ENCODE results near the gene SARM1. TPM values are rescaled to one million over a fixed set of nuclear protein-coding genes. Genes with fewer than 3 reads are reported as not detected.

The SARM1 gene
- total and polyA plus RNA-seq, 2 of the 8 experiments (the other 6 are each of a cell fraction or from before 2014, with no cell fraction given) = 5.8 to 9.2 TPM

DNA sequence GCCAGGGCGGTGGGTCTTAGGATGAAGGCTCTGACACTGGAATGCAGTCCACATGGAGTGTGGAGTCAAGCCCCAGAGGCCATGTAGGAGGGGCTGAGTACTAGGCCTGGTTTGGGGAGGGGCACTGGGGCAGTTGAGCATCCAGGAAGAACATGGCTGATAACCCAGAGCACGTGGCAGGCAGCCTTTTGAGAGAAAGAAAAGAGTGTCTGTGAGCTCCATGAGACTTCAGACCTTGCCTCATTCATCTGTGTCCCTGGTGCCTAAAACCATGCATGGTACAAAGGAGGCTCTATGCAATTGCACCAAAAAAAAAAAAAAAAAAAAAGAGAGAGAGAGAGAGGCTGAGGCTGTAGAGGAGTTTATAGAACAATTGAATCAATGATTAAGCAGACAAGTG lies 19.9 kb downstream of the SARM1 start:
- WGBS, 2 experiments (ENCODE audit: extremely low coverage in 1 of 2, insufficient coverage in 1 of 2, insufficient read length in 1 of 2, insufficient replicate concordance in 2 of 2, low coverage in 1 of 2, low lambda C conversion rate in 2 of 2, missing lambda C conversion rate in 1 of 2) = 83% methylated on average over 2 of the region's 2 CpGs; no CpG with 5 or more reads in 1 of the 2 experiments
- Histone ChIP-seq H3K4me3 (ENCODE audit: extremely low read depth in 1 of 4, insufficient read depth in 2 of 4, low read depth in 3 of 4, low read length in 4 of 4) (no peak overlapping the region), H2BK120ac (replicated peaks; ENCODE audit: low read depth, low read length) (no peak overlapping the region), H3K79me2 (ENCODE audit: control insufficient read depth in 1 of 2, insufficient read depth in 2 of 2, low read length in 2 of 2) (no peaks in the 10 kb centered on the region), H4K91ac (replicated peaks; ENCODE audit: insufficient read length, low read length) (no peak overlapping the region), H3K4me1 (replicated peaks in 1 of 4; ENCODE audit: control insufficient read depth in 3 of 4, insufficient read depth in 4 of 4, low read length in 3 of 4) (no peaks in the 10 kb centered on the region; a peak in 1 of 7 replicates), H3K14ac (ENCODE audit: insufficient read length) (no peak overlapping the region), H2AK5ac (ENCODE audit: low read depth, low read length) (no peak overlapping the region), H3K27me3 (replicated peaks in 1 of 4; ENCODE audit: control insufficient read depth in 3 of 4, extremely low read depth in 1 of 4, insufficient read depth in 3 of 4, low read length in 3 of 4) (no peaks in the 10 kb centered on the region), H3K23ac (ENCODE audit: insufficient read length) (no peak overlapping the region), H2BK5ac (ENCODE audit: low read depth, low read length) (no peak overlapping the region), H2BK20ac (ENCODE audit: low read length) (no peak overlapping the region), H2BK15ac (ENCODE audit: low read length) (no peak overlapping the region), H2AFZ (ENCODE audit: low read length) (no peak overlapping the region), H3K9me3 (ENCODE audit: insufficient read depth in 2 of 2, low read depth in 1 of 2, low read length in 1 of 2) (no peaks in the 10 kb centered on the region), H3K18ac (ENCODE audit: extremely low read depth, low read length) (no peak overlapping the region), H3K4me2 (ENCODE audit: insufficient read depth in 1 of 2, low read depth in 2 of 2, low read length in 2 of 2) (no peak overlapping the region), H3K79me1 (ENCODE audit: low read depth, low read length) (no peaks in the 10 kb centered on the region), H3K4ac (replicated peaks; ENCODE audit: insufficient read length, low read depth, low read length) (no peak overlapping the region), H3K27ac (ENCODE audit: low read depth, low read length) (no peak overlapping the region), H4K8ac (ENCODE audit: extremely low read depth, insufficient read depth, low read length) (no peak overlapping the region), H4K5ac (ENCODE audit: insufficient read length, low read depth, low read length) (no peak overlapping the region), H3K36me3 (ENCODE audit: control insufficient read depth in 2 of 4, insufficient read depth in 4 of 4, low read length in 3 of 4) (0 out of 8 replicates have a peak, but pooled peaks cover 0 to 3% (median 0%) of the 10 kb centered on the region in 4 experiments), H3K9ac (replicated peaks in 1 of 4; ENCODE audit: extremely low read depth in 1 of 4, low read depth in 3 of 4, low read length in 3 of 4) (no peak overlapping the region), H4K20me1 (replicated peaks in 1 of 2; ENCODE audit: control insufficient read depth in 1 of 2, insufficient read depth in 2 of 2, low read length in 2 of 2) (no peaks in the 10 kb centered on the region), H2BK12ac (ENCODE audit: low read depth, low read length) (no peak overlapping the region), H3K56ac (replicated peaks; ENCODE audit: insufficient read length, low read depth, low read length) (no peak overlapping the region), H3K23me2 (ENCODE audit: low read depth, low read length) (no peaks in the 10 kb centered on the region)
- DNase-seq (ENCODE audit: low read depth in 1 of 2, low spot score in 2 of 2) (no peak), FAIRE-seq (no peak)
- ChIA-PET POLR2A (ENCODE audit: partially characterized antibody) (interaction anchor here (12.7 kb wide), 1 partner anchor 11 kb away, joined by 135 read pairs; the partner anchor contains the start of gene SLC46A1), CTCF (ENCODE audit: partially characterized antibody) (interaction anchor here (0.6 to 2.0 kb wide), 4 partner anchors 9 to 14 kb away, joined by 3 to 9 read pairs (median 3); no protein-coding TSS in a partner anchor)
- TF ChIP-seq RXRA (IDR thresholded peaks at IDR 0.05; ENCODE audit: insufficient read depth, low read depth, low read length) = no peak
- TF ChIP-seq TEAD4 (IDR thresholded peaks at IDR 0.05; ENCODE audit: low read depth, low read length) = no peak
- no peak for TF ChIP-seq CTBP2 (IDR thresholded peaks at IDR 0.05; ENCODE audit: borderline replicate concordance, insufficient read depth, insufficient read length, low read length)
- no peak for TF ChIP-seq SIX5 (IDR thresholded peaks at IDR 0.05; ENCODE audit: low read depth, low read length)
- no peak for TF ChIP-seq HDAC2 (IDR thresholded peaks at IDR 0.05; ENCODE audit: borderline replicate concordance in 1 of 2, low read depth in 2 of 2, low read length in 2 of 2)
- no peak for TF ChIP-seq JUN (IDR thresholded peaks at IDR 0.05; ENCODE audit: low read depth, low read length)
- no peak for TF ChIP-seq SP1 (IDR thresholded peaks at IDR 0.05; ENCODE audit: low read depth, low read length)
- TF ChIP-seq BCL11A (IDR thresholded peaks at IDR 0.05; ENCODE audit: low read depth in 2 of 2, low read length in 2 of 2) = no peak
- no peak for TF ChIP-seq KDM4A (IDR thresholded peaks at IDR 0.05; ENCODE audit: low read depth, low read length, severe bottlenecking)
- no peak for TF ChIP-seq ATF3 (IDR thresholded peaks at IDR 0.05; ENCODE audit: insufficient read depth, low read depth, low read length)
- no peak for TF ChIP-seq CEBPB (IDR thresholded peaks at IDR 0.05; ENCODE audit: low read depth, low read length)
- no peak for TF ChIP-seq TCF12 (IDR thresholded peaks at IDR 0.05; ENCODE audit: low read depth, low read length)
- TF ChIP-seq USF2 (IDR thresholded peaks at IDR 0.05; ENCODE audit: low read length) = no peak

Measured in H1 (cell line).